Thoracic aorta (tissue), 2 donors: Measurements from ENCODE around the gene GJB2. TPM values are rescaled to one million over a fixed set of nuclear protein-coding genes. Genes with fewer than 3 reads are reported as not detected.

Source experiments
- ATAC-seq: fragments of 150-250 bp; one replicate; pipeline ENCODE4 v1.8.0; 2017; ENCODE audit warnings: low read depth; ENCODE audit not compliant: insufficient number of reproducible peaks, low FRiP score
- DNase-seq: peaks from one replicate; pipeline ENCODE4 v3.0.0-alpha.2; 2020; ENCODE audit warnings: low spot score
- H3K27ac ChIP-seq, 2 donors: fragments of 200-600 bp; sonication (generic); 1 replicate in 1 of 2; 2 replicates in 1 of 2; pipeline ENCODE4 v1.5.1; 2016; ENCODE audit warnings: mild to moderate bottlenecking in 2 of 2, moderate library complexity in 2 of 2
- H3K27me3 ChIP-seq: fragments of 200-600 bp; sonication (generic); replicated peaks from 2 replicates; pipeline ENCODE4 v1.6.0; 2016; ENCODE audit warnings: mild to moderate bottlenecking; ENCODE audit not compliant: insufficient read depth
- H3K36me3 ChIP-seq: fragments of 200-600 bp; sonication (generic); one replicate; pipeline ENCODE4 v1.5.1; 2016
- H3K4me1 ChIP-seq, 2 donors: fragments of 200-600 bp; sonication (generic); 1 replicate in 1 of 2; 2 replicates in 1 of 2; pipeline versions ENCODE4 v1.5.1 to v1.6.0; 2016; ENCODE audit warnings: low read depth in 2 of 2, mild to moderate bottlenecking in 1 of 2; ENCODE audit not compliant: control insufficient read depth in 1 of 2
- H3K4me3 ChIP-seq: fragments of 200-600 bp; sonication (generic); 2 replicates; pipeline ENCODE4 v1.5.1; 2016; ENCODE audit warnings: mild to moderate bottlenecking
- H3K9me3 ChIP-seq: fragments of 200-600 bp; sonication (generic); 2 replicates; pipeline ENCODE4 v1.5.1; 2016
- CTCF ChIP-seq: fragments of 200-600 bp; sonication (generic); IDR thresholded peaks from one replicate; pipeline ENCODE4 v1.5.1; 2019; ENCODE audit warnings: antibody characterized with exemption
- total RNA-seq, 2 donors: library from RNA; depleted of rRNA; stranded (reverse); fragments of >200 nt; gene quantifications; one replicate each; pipeline versions ENCODE4 v1.1.0 to v1.2.3, GENCODE V29; 2016

Gene GJB2
- total RNA-seq, 2 donors from 2014 or later: 0.27 to 1.1 TPM

DNA sequence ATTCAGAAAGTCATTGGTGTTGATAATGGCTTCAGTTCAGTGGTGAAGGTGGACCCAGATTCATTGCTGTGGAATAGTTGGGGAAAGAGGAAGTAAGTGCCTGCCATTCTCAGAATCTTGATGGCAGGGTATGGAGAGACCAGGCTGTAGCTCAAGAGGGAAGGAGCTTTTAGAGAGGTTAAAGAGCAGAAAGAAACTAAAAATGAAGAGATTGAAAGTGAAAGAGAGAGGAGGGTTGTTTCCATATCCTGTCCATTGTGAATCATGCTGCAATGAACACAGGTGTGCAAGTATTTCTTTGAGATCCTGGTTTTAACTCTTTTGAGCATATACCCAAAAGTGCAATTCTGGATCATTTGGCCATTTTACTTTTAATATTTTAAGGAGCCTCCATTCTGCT lies 26.8 kb upstream of the GJB2 start:
- no peak for TF ChIP-seq CTCF
- Histone ChIP-seq H3K27ac (no peak overlapping the region), H3K4me3 (no peak overlapping the region), H3K36me3 (no peaks in the 10 kb centered on the region), H3K9me3 (no peaks in the 10 kb centered on the region), H3K27me3 (no peaks in the 10 kb centered on the region), H3K4me1 (no peaks in the 10 kb centered on the region)
- no peak for DNase-seq
- ATAC-seq: no peak

GRCh38 chr13:20217168-20217567 lies 24.4 kb upstream of the GJB2 start:
- Histone ChIP-seq H3K4me3 (no peak overlapping the region), H3K9me3 (no peaks in the 10 kb centered on the region), H3K27ac (no peak overlapping the region), H3K36me3 (no peaks in the 10 kb centered on the region), H3K27me3 (no peaks in the 10 kb centered on the region), H3K4me1 (no peaks in the 10 kb centered on the region)
- ATAC-seq (no peak), DNase-seq (no peak)
- TF ChIP-seq CTCF: no peak

GRCh38 chr13:20209948-20210347 lies 17.2 kb upstream of the GJB2 start:
- no peak overlapping the region for H3K27ac ChIP-seq
- TF ChIP-seq CTCF: no peak
- no peaks in the 10 kb centered on the region for H3K4me1 ChIP-seq
- no peaks in the 10 kb centered on the region for H3K9me3 ChIP-seq
- no peaks in the 10 kb centered on the region for H3K27me3 ChIP-seq
- no peak for ATAC-seq
- no peaks in the 10 kb centered on the region for H3K36me3 ChIP-seq
- no peak overlapping the region for H3K4me3 ChIP-seq
- no peak for DNase-seq

GRCh38 chr13:20206698-20207235 lies 14.0 kb upstream of the GJB2 start:
- no peaks in the 10 kb centered on the region for H3K4me1 ChIP-seq
- no peaks in the 10 kb centered on the region for H3K27me3 ChIP-seq
- H3K9me3 ChIP-seq: peaks cover under 1% of the 10 kb centered on the region
- DNase-seq: no peak
- no peak for TF ChIP-seq CTCF
- H3K4me3 ChIP-seq: no peak overlapping the region
- H3K27ac ChIP-seq: no peak overlapping the region
- no peak for ATAC-seq
- no peaks in the 10 kb centered on the region for H3K36me3 ChIP-seq

DNA sequence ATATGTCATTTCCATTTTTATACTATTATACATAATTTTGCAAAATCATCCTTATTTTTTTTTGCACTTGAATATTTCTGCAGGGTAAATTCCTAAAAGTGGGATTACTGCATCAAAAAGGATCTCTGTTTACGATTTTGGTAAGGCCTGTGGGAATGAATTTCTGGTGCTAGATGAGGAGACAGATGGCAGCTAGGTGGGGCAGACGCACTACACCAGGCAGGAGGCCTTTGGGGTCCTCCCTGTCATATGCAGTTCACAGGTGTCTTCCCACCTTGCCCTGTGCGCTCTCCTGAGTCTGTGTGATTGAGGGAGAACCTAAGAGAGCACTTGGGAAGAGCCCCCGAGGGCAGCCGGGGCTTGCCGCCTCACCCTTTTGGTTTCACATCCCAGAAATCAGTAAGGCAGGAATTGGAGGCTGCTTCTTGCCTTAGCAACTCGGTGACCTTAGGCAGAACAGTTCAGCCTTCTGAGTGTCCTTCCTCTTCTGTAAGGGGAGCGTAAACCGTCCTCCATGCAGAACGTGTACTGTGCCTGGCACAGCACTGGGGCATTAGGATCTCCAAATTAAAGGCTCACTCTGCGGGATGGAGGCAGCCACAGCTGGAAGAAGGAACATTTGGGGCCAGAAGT lies 13.4 kb upstream of the GJB2 start:
- no peaks in the 10 kb centered on the region for H3K4me1 ChIP-seq
- TF ChIP-seq CTCF: no peak
- H3K4me3 ChIP-seq: no peak overlapping the region
- ATAC-seq (no peak), DNase-seq (no peak)
- H3K27me3 ChIP-seq: no peaks in the 10 kb centered on the region
- peaks cover 5% of the 10 kb centered on the region for H3K9me3 ChIP-seq
- H3K27ac ChIP-seq: no peak overlapping the region
- H3K36me3 ChIP-seq: no peaks in the 10 kb centered on the region
